Spleen (tissue), 11 donors: Measurements from ENCODE around the gene MAP4K3. TPM values are rescaled to one million over a fixed set of nuclear protein-coding genes. Genes with fewer than 3 reads are reported as not detected.

Experiments
- DNase-seq: peaks from one replicate; pipeline ENCODE4 v3.0.0-alpha.2; 2020
- H3K27ac ChIP-seq, 8 donors: fragments of 200-600 bp; sonication (generic) in 7 of 8; 1 replicate in 4 of 8; 2 replicates in 4 of 8; pipeline versions ENCODE4 v1.5.0 to v1.8.0; 2016 to 2021; ENCODE audit warnings: inconsistent platforms in 4 of 8, mild to moderate bottlenecking in 4 of 8, moderate library complexity in 1 of 8
- H3K27me3 ChIP-seq, 7 donors: fragments of 200-600 bp; sonication (generic) in 6 of 7; replicated peaks in 1 of 7; 1 replicate in 4 of 7; 2 replicates in 3 of 7; pipeline versions ENCODE4 v1.5.0 to v1.8.0; 2016 to 2021; ENCODE audit warnings: inconsistent platforms in 3 of 7, mild to moderate bottlenecking in 1 of 7
- H3K36me3 ChIP-seq, 6 donors: fragments of 200-600 bp; sonication (generic) in 5 of 6; 1 replicate in 4 of 6; 2 replicates in 2 of 6; pipeline versions ENCODE4 v1.5.0 to v1.8.0; 2016 to 2021; ENCODE audit warnings: inconsistent platforms in 2 of 6
- H3K4me1 ChIP-seq, 6 donors: fragments of 200-600 bp; sonication (generic) in 5 of 6; 1 replicate in 3 of 6; 2 replicates in 3 of 6; pipeline versions ENCODE4 v1.5.0 to v1.8.0; 2016 to 2021; ENCODE audit warnings: inconsistent platforms in 3 of 6
- H3K4me3 ChIP-seq, 8 donors: fragments of 200-600 bp; sonication (generic) in 7 of 8; 1 replicate in 4 of 8; 2 replicates in 4 of 8; pipeline versions ENCODE4 v1.5.0 to v1.8.0; 2016 to 2021; ENCODE audit warnings: inconsistent platforms in 4 of 8, mild to moderate bottlenecking in 4 of 8, moderate library complexity in 2 of 8
- H3K9me3 ChIP-seq, 8 donors: fragments of 200-600 bp; sonication (generic) in 7 of 8; 1 replicate in 4 of 8; 2 replicates in 4 of 8; pipeline versions ENCODE4 v1.5.0 to v1.8.0; 2016 to 2021; ENCODE audit warnings: inconsistent platforms in 4 of 8
- CTCF ChIP-seq, 11 experiments: fragments of 200-600 bp in 7 of 11; fragments of 450-650 bp in 4 of 11; sonication (generic) in 4 of 11; IDR thresholded peaks in 8 of 11; conservative IDR thresholded peaks in 3 of 11; 1 replicate in 7 of 11; 2 replicates in 4 of 11; pipeline versions ENCODE4 v1.4.0 to v1.8.0; 2016 to 2021; ENCODE audit warnings: antibody characterized with exemption in 11 of 11, inconsistent platforms in 4 of 11, mild to moderate bottlenecking in 1 of 11
- POLR2A ChIP-seq, 3 donors: fragments of 450-650 bp; IDR thresholded peaks; one replicate each; pipeline ENCODE4 v1.5.1; 2017; ENCODE audit warnings: antibody characterized with exemption in 3 of 3, mild to moderate bottlenecking in 1 of 3
- POLR2AphosphoS5 ChIP-seq, 3 donors: sonication (generic); formaldehyde crosslinking; IDR thresholded peaks; one replicate each; pipeline ENCODE4 v1.5.1; 2017; ENCODE audit warnings: antibody characterized with exemption in 3 of 3
- WGBS, 5 donors: extraction: QIAGEN DNeasy Blood & Tissue Kit in 3 of 5; methylation state at CpG; one replicate each; pipeline versions ENCODE4 v1.1.5 to v1.1.7; 2013 to 2018; 5-methylcytosine and 5-hydroxymethylcytosine counted together
- intact Hi-C: fragments of 100-400 bp; cut with DNase I; formaldehyde crosslinking; loops from one replicate; pipeline ENCODE4 v1.15.0; 2023; ENCODE audit warnings: low total_unique reads
- polyA plus RNA-seq, 3 donors: library from polyadenylated mRNA; stranded (reverse); fragments of 200-250 nt; gene quantifications; one replicate each; pipeline ENCODE4 v1.2.1, GENCODE V29; 2013
- total RNA-seq, 7 donors: library from RNA; depleted of rRNA in 3 of 7; stranded (reverse); fragments of >200 nt in 3 of 7; fragmentation: NEBNext Ultra II Directional in 4 of 7; extraction: Animal tissue kit (Norgen Biotek cat#: 25700) in 4 of 7; gene quantifications; one replicate each; pipeline versions ENCODE4 v1.1.0 to v1.2.1, GENCODE V29; 2016 to 2021
- donor health status: healthy with polysubstance abuse.
- donor health status: DM: no; HTN: no; CAD: no; lungs with moderate emphysema.
- donor health status: DM: no; HTN: no; CAD: no.
- donor health status: Bipolar disorder and iron deficiency.
- donor health status: healthy.
- donor health status: DM: no; HTN: no; CAD: no.
- donor health status: DM: yes; HTN: yes; CAD: no.

Gene MAP4K3
- total and polyA plus RNA-seq, 10 donors, result 5.8 to 49.5 (median 32.6) TPM

DNA sequence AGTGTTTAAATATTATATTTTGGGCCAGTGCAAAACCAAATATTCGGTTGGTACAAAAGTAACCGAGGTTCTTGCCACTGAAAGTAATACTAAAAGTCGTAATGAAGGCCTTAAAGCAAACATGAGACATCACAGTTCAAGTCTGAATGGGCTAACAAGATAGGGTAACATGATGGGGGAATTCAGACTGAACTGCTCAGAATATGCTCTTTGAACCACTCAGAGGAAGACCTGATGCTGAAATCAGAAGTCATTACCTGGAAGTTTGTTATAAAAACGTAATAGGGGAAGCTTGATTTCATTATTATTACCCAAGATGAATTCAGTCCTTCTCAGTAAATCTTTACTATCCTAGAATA is 219.9 kb downstream of the MAP4K3 start:
- Histone ChIP-seq H3K4me3 (no peak overlapping the region), H3K4me1 (peaks cover 0 to 18% (median 5%) of the 10 kb centered on the region in 6 donors), H3K27me3 (no peaks in the 10 kb centered on the region), H3K9me3 (no peaks in the 10 kb centered on the region), H3K27ac (peak overlapping the region in 6 of 8 donors; percentile 17 to 78 (median 50)), H3K36me3 (no peaks in the 10 kb centered on the region)
- WGBS, 5 donors, result 23 to 54% (median 46%) methylated on average over 4 of the region's 4 CpGs
- TF ChIP-seq POLR2AphosphoS5 (IDR thresholded peaks at IDR 0.05) (no peak), CTCF (IDR thresholded peaks at IDR 0.05 in 8 of 11, conservative IDR thresholded peaks at IDR 0.05 in 3 of 11) (no peak)
- DNase-seq, result no peak
- intact Hi-C loops, result no loop called here

GRCh38 chr2:39216346-39217191 is 220.5 kb downstream of the MAP4K3 start:
- H3K4me1 ChIP-seq, result peaks cover 0 to 18% (median 5%) of the 10 kb centered on the region in 6 donors
- H3K36me3 ChIP-seq, result no peaks in the 10 kb centered on the region
- no peaks in the 10 kb centered on the region for H3K27me3 ChIP-seq
- DNase-seq, result no peak
- H3K27ac ChIP-seq, result peak overlapping the region in 7 of 8 donors; percentile 17 to 79 (median 40)
- TF ChIP-seq CTCF (IDR thresholded peaks at IDR 0.05 in 8 of 11, conservative IDR thresholded peaks at IDR 0.05 in 3 of 11) (no peak), POLR2A (IDR thresholded peaks at IDR 0.05) (no peak), POLR2AphosphoS5 (IDR thresholded peaks at IDR 0.05) (peak in 1 of 3 donors; percentile 69)
- no peak overlapping the region for H3K4me3 ChIP-seq
- WGBS, 5 donors, result 32 to 53% (median 36%) methylated on average over 12 of the region's 12 CpGs
- intact Hi-C loops, result no loop called here
- no peaks in the 10 kb centered on the region for H3K9me3 ChIP-seq

- no peak for DNase-seq
- H3K4me3 ChIP-seq, result no peak overlapping the region
- no peaks in the 10 kb centered on the region for H3K9me3 ChIP-seq
- peak overlapping the region in 2 of 8 donors; percentile 73 to 79 for H3K27ac ChIP-seq
- no peaks in the 10 kb centered on the region for H3K27me3 ChIP-seq
- 72 to 89% (median 81%) methylated on average over 2 of the region's 2 CpGs for WGBS, 5 donors
- intact Hi-C loops, result no loop called here
- no peaks in the 10 kb centered on the region for H3K36me3 ChIP-seq
- H3K4me1 ChIP-seq, result peaks cover 0 to 18% (median 5%) of the 10 kb centered on the region in 6 donors
- TF ChIP-seq POLR2AphosphoS5 (IDR thresholded peaks at IDR 0.05), result no peak
- TF ChIP-seq CTCF (IDR thresholded peaks at IDR 0.05 in 8 of 11, conservative IDR thresholded peaks at IDR 0.05 in 3 of 11), result no peak
- TF ChIP-seq POLR2A (IDR thresholded peaks at IDR 0.05), result no peak
Measured at GRCh38 chr2:39215545-39215944, 221.5 kb downstream of the MAP4K3 start.

GRCh38 chr2:39213015-39213414 is 224.1 kb downstream of the MAP4K3 start:
- TF ChIP-seq CTCF (IDR thresholded peaks at IDR 0.05 in 8 of 11, conservative IDR thresholded peaks at IDR 0.05 in 3 of 11) (no peak), POLR2AphosphoS5 (IDR thresholded peaks at IDR 0.05) (no peak), POLR2A (IDR thresholded peaks at IDR 0.05) (no peak)
- Histone ChIP-seq H3K27ac (no peak overlapping the region), H3K4me3 (no peak overlapping the region), H3K4me1 (peaks cover 0 to 18% (median 5%) of the 10 kb centered on the region in 6 donors), H3K27me3 (no peaks in the 10 kb centered on the region), H3K36me3 (no peaks in the 10 kb centered on the region), H3K9me3 (no peaks in the 10 kb centered on the region)
- DNase-seq, result no peak
- 91 to 100% (median 96%) methylated on average over 1 of the region's 1 CpG for WGBS, 5 donors
- intact Hi-C loops, result no loop called here
